Choroid plexus epithelial cell (primary cell): ENCODE measurements around the gene CDC42BPA.
"Not testable (repeated sequence)": the region's sequence is repeated elsewhere in the genome, so short reads cannot be mapped to it uniquely, and the experiment has no call there.

Source experiments
- DNase-seq: peaks from one replicate; pipeline ENCODE4 v3.0.0-alpha.2; 2010; ENCODE audit warnings: low read depth
- H3K4me3 ChIP-seq: 2 replicates; pipeline ENCODE4 v1.5.1; 2011; ENCODE audit warnings: low read depth, mild to moderate bottlenecking, control low read depth, low read length, moderate library complexity
- TF ChIP-seq, protein P1 (sequence below): conservative IDR thresholded peaks from 2 replicates; pipeline ENCODE4 v1.5.1; 2011; ENCODE audit warnings: low read depth, mild to moderate bottlenecking, control low read depth, inconsistent platforms, low read length, moderate library complexity

Gene CDC42BPA

GRCh38 chr1:227134686-227135314 lies 183.5 kb downstream of the CDC42BPA start:
- TF ChIP-seq, protein P1, sequence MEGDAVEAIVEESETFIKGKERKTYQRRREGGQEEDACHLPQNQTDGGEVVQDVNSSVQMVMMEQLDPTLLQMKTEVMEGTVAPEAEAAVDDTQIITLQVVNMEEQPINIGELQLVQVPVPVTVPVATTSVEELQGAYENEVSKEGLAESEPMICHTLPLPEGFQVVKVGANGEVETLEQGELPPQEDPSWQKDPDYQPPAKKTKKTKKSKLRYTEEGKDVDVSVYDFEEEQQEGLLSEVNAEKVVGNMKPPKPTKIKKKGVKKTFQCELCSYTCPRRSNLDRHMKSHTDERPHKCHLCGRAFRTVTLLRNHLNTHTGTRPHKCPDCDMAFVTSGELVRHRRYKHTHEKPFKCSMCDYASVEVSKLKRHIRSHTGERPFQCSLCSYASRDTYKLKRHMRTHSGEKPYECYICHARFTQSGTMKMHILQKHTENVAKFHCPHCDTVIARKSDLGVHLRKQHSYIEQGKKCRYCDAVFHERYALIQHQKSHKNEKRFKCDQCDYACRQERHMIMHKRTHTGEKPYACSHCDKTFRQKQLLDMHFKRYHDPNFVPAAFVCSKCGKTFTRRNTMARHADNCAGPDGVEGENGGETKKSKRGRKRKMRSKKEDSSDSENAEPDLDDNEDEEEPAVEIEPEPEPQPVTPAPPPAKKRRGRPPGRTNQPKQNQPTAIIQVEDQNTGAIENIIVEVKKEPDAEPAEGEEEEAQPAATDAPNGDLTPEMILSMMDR = no peak
- H3K4me3 ChIP-seq = no peak overlapping the region
- peak; percentile 83 for DNase-seq

GRCh38 chr1:227132695-227133094 lies 185.6 kb downstream of the CDC42BPA start:
- DNase-seq, H3K4me3 ChIP-seq: not testable (repeated sequence)

- DNase-seq = peak; percentile 77
- H3K4me3 ChIP-seq = no peak overlapping the region
- TF ChIP-seq, protein P1 = peak; percentile 58
Observed at GRCh38 chr1:227131193-227131592, 187.1 kb downstream of the CDC42BPA start.

GRCh38 chr1:227127891-227128290 lies 190.4 kb downstream of the CDC42BPA start:
- TF ChIP-seq, protein P1 = no peak
- H3K4me3 ChIP-seq = no peak overlapping the region
- DNase-seq = no peak

DNA sequence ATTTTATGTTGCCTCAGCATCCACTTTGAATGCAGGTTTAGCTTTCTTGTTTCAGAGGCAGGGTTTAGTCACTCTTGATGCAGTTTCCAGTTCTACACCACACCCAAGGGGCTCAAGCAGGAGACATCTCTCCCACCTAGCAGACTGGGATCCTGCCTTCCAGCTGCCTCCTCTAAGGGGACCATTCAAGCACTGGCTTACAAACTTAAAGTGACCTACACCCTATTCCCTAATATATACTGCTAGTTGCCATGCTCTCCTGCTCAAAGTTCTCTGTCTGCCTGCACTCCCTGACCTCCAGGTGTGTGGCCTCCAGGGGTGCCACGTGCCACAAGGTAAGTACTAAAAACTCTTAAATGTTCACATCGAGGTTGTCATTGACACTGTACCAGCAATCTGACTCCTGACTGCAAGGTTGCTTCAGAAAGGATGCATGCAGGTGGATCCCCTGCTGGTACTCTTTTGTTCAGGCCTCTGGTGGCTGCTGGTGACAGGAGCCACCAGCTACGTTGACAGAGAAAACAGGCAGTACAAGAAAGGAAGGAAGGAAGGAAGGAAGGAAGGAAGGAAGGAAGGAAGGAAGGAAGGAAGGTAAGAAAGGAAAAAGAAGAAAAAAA lies 192.3 kb downstream of the CDC42BPA start:
- no peak overlapping the region for H3K4me3 ChIP-seq
- TF ChIP-seq, protein P1 = no peak
- no peak for DNase-seq

- DNase-seq = peak; percentile 24
- no peak overlapping the region for H3K4me3 ChIP-seq
- TF ChIP-seq, protein P1 = no peak
Observed at GRCh38 chr1:227124473-227124872, 193.8 kb downstream of the CDC42BPA start.

DNA sequence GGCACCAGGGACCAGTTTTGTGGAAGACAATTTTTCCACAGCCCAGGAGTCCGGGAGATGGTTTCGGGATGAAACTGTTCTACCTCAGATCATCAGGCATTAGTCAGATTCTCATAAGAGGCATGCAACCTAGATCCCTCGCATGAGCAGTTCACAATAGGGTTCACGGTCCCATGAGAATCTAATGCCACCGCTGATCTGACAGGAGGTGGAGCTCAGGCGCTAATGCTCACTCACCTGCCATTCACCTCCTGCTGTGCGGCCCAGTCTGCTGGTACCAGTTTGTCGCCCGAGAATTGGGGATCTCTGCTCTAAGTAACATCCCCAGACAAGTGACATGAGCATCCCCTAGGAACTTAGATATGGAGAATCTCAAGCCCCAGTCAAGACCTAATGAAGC lies 197.5 kb downstream of the CDC42BPA start:
- H3K4me3 ChIP-seq = no peak overlapping the region
- no peak for DNase-seq
- TF ChIP-seq, protein P1 = no peak
